ENCODE data around the gene RC3H2. TPM values are rescaled to one million over a fixed set of nuclear protein-coding genes. Genes with fewer than 3 reads are reported as not detected.

The RC3H2 gene
- total RNA-seq, 1 experiment from 2014 or later = 37.5 TPM

- TF ChIP-seq AFF4 (CRISPR knock-in tag; IDR thresholded peaks at IDR 0.05; ENCODE audit: borderline replicate concordance) = no peak
- no peak for TF ChIP-seq PRDM15 (CRISPR knock-in tag; IDR thresholded peaks at IDR 0.05)
- TF ChIP-seq ATF3 (CRISPR knock-in tag; conservative IDR thresholded peaks at IDR 0.05) = no peak
- TF ChIP-seq CTCF (IDR thresholded peaks at IDR 0.05) = no peak
- no peak for TF ChIP-seq ELF4 (CRISPR knock-in tag; IDR thresholded peaks at IDR 0.05; ENCODE audit: low read depth)
- TF ChIP-seq ZNF416 (CRISPR knock-in tag; IDR thresholded peaks at IDR 0.05) = no peak
- TF ChIP-seq ZMAT4 (CRISPR knock-in tag; IDR thresholded peaks at IDR 0.05) = no peak
- TF ChIP-seq SOX15 (CRISPR knock-in tag; IDR thresholded peaks at IDR 0.05) = no peak
- TF ChIP-seq ZNF671 (CRISPR knock-in tag; IDR thresholded peaks at IDR 0.05) = no peak
Measured at GRCh38 chr9:122808141-122808540, 97.0 kb downstream of the RC3H2 start (continued).

- DNase-seq (ENCODE audit: low spot score) = no peak
- Mint-ChIP-seq H3K4me1 (no peaks in the 10 kb centered on the region), H3K9me3 (peaks cover 31% of the 10 kb centered on the region), H3K27me3 (ENCODE audit: low read depth) (peaks cover 13% of the 10 kb centered on the region), H3K27ac (no peak overlapping the region), H3K4me3 (no peak overlapping the region), H3K36me3 (peaks cover 14% of the 10 kb centered on the region)
- POLR2A ChIA-PET = no interaction called here
- no peak for ATAC-seq
- CTCF ChIA-PET = interaction anchor here (1.2 to 3.5 kb wide), 2 partner anchors 309 to 708 kb away, joined by 4 to 19 read pairs; no protein-coding TSS in a partner anchor
- TF ChIP-seq RORB (CRISPR knock-in tag; IDR thresholded peaks at IDR 0.05) (no peak), ZNF423 (CRISPR knock-in tag; IDR thresholded peaks at IDR 0.05) (no peak), IRF2 (CRISPR knock-in tag; IDR thresholded peaks at IDR 0.05; ENCODE audit: borderline replicate concordance, low read depth) (no peak), ZNF219 (CRISPR knock-in tag; IDR thresholded peaks at IDR 0.05; ENCODE audit: borderline replicate concordance) (no peak), CTCF (IDR thresholded peaks at IDR 0.05) (no peak), STAT6 (CRISPR knock-in tag; conservative IDR thresholded peaks at IDR 0.05; ENCODE audit: low read depth) (no peak), PRDM15 (CRISPR knock-in tag; IDR thresholded peaks at IDR 0.05) (no peak), SMAD3 (CRISPR knock-in tag; IDR thresholded peaks at IDR 0.05; ENCODE audit: borderline replicate concordance) (no peak), RELA (CRISPR knock-in tag; IDR thresholded peaks at IDR 0.05; ENCODE audit: borderline replicate concordance) (no peak)
Measured at GRCh38 chr9:122807271-122807900, 97.8 kb downstream of the RC3H2 start.

All from WTC11 (cell line).